ENCODE measurements around the gene FOXA1.

Gene FOXA1

DNA sequence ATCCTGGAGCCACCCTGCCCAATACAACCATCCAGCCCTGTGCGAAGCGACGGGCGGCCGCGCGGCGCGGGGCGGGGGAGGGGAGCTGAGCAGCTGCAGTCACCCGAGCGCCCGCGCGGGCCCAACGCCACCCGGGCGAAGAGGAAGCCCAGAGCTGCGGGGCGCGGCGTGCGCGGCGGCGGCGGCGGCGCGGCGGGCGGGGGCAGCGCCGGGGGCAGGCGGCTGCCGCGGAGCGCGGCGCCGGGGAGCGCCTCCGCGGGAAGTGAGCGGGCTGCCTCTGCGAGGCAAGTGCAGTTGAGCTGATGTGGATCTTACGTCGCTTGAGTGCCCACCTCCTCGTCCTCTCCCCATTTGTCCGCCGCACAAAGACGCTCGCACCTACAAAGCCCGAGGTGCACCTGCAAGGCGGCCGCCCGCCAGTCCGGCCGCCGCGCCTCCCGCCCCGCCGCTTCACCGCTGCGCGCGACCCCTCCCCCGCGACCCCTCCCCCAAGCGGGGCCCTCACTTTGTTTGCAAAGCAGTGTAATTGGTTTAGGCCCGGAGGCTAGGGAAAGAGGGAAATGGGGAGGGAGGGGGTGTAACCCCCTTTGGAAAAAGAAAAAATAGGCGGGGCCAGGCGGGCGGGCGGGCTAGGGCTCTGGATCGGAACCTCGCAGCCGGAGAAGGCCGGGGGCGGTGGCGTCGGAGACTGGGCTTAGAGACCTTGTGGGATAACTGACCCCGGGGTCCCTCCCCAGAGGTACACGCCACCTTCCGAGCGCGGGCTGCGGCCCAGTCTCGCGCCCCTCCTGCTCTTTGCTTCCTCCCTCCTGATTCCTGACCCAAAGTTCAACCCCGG is at the start of gene FOXA1, which contains the start of gene TTC6:
Gene FOXA1, minus strand, starts transcription at position 279 of the 838 bp plus-strand sequence. Its CDS starts 277 bp downstream, at position 2.
Gene TTC6, plus strand, starts transcription at position 659 of the 838 bp plus-strand sequence. CDS start 26,436 bp downstream, outside the sequence.
- TF ChIP-seq JUND (IDR thresholded peaks at IDR 0.05; ENCODE audit: low read depth), result no peak
- peak; percentile 95 to 97 for DNase-seq (ENCODE audit: low read depth in 1 of 2, low spot score in 1 of 2)
- in situ Hi-C loops (cut with HindIII; ENCODE audit: low pct_unique_long_range_greater_than_20kb, low sequenced_read_pairs), result no loop called here

DNA sequence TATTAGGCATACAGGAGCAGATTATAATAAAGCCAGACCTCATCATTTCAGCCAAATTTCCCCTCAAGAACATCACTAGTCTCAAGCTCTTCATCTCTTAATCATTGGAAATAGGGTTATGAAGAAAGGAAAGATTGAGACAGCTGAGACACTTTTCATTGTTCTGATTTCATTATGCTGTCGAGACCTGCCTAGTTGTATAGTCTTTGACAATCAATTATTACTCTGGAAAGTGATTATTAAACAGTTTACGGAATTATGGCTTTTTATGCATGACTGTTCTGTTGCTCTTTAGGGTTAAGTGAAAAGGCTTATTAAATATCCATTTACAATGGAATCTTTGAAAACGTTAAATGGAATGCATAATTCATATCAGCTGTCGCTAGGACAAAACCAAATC is 48.7 kb upstream of the FOXA1 start:
- no peak for TF ChIP-seq JUND (IDR thresholded peaks at IDR 0.05; ENCODE audit: low read depth)
- in situ Hi-C loops (cut with HindIII; ENCODE audit: low pct_unique_long_range_greater_than_20kb, low sequenced_read_pairs), result no loop called here

DNA sequence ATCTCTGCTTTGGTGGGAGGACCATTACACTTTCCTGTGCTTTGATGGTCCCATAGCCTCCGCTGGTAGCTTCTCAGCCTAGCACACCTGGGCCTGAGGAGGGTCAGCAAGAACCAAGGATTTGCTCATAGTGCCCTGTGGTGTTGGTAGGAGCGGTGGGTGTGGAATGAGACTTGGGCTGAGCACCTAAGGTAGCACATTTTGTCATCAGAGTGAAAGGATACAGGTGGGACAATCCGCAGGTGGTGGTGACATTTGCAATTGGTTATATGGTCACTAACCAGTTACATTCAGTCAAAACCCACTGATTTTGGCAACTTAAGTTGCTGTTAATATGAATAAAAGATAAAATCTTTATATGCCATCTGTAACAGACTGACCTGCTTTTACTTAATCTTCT is 47.1 kb upstream of the FOXA1 start:
- in situ Hi-C loops (cut with HindIII; ENCODE audit: low pct_unique_long_range_greater_than_20kb, low sequenced_read_pairs), result no loop called here
- no peak for TF ChIP-seq JUND (IDR thresholded peaks at IDR 0.05; ENCODE audit: low read depth)
- no peak for DNase-seq (ENCODE audit: low read depth in 1 of 2, low spot score in 1 of 2)

More for the DNA sequence above, 48.7 kb upstream of the FOXA1 start:
- no peak for DNase-seq (ENCODE audit: low read depth in 1 of 2, low spot score in 1 of 2)

DNA sequence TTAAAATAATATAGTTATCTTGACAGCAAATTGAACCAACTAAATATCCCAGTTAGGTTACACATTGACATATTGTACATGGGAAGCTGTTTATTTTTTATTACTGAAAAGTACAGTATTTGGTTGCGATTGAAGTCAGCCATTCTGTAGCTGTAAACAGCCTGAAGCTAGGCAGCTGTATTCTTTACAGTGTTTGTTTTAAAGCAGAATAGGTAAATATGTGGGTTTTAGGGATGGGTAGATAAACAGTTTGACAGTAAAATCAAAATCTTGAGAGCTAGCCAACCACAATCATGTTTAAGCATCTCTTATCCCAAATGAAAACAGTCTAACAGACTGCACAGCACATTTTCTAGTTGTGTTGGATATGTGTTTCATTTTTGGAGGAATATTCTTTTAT is 46.1 kb upstream of the FOXA1 start:
- in situ Hi-C loops (cut with HindIII; ENCODE audit: low pct_unique_long_range_greater_than_20kb, low sequenced_read_pairs), result no loop called here
- peak; percentile 89; the same call in 1 of the 2 replicates for TF ChIP-seq JUND (IDR thresholded peaks at IDR 0.05; ENCODE audit: low read depth)

DNA sequence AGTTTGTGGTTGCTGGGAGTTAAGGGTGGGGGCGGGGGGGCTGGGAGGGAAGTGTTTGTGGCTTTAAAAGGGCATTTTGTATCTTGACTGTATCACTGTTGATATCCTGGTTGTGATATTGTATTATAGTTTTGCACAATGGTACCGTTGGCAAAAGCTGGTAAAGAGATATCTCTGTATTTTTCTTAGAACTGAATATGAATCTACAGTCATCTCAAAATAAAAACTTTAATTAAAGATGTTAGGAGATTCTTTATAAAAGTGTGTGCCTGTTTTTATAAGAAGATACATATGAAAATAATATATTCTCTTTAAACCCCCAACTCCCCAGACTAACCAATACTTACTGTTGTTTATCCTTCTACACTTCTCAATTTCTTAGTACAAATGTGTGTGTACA is 43.5 kb upstream of the FOXA1 start:
- in situ Hi-C loops (cut with HindIII; ENCODE audit: low pct_unique_long_range_greater_than_20kb, low sequenced_read_pairs), result no loop called here

More for the DNA sequence above, 46.1 kb upstream of the FOXA1 start:
- peak in 1 of 2 experiments; percentile 87 for DNase-seq (ENCODE audit: low read depth in 1 of 2, low spot score in 1 of 2)

DNA sequence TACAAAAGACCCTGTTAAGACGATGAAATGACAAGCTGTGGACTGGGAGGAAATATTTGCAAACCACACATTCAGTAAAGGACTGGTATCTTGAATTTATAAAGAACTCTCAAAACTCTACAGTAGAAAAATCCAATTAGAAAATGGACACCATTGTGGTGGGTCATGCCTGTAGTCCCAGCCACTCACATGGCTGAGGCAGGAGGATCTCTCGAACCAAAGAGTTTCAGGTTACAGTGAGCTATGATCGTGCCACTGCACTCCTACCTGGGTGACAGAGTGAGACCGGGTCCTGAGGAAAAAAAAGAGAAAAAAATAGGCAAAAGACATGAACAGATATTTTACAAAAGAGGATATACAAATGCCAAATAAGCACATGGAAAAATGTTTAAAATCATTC is 42.3 kb upstream of the FOXA1 start:
- in situ Hi-C loops (cut with HindIII; ENCODE audit: low pct_unique_long_range_greater_than_20kb, low sequenced_read_pairs), result no loop called here
- TF ChIP-seq JUND (IDR thresholded peaks at IDR 0.05; ENCODE audit: low read depth), result no peak
- DNase-seq (ENCODE audit: low read depth in 1 of 2, low spot score in 1 of 2), result no peak

More for the DNA sequence above, 43.5 kb upstream of the FOXA1 start:
- DNase-seq (ENCODE audit: low read depth in 1 of 2, low spot score in 1 of 2), result no peak
- TF ChIP-seq JUND (IDR thresholded peaks at IDR 0.05; ENCODE audit: low read depth), result no peak

DNA sequence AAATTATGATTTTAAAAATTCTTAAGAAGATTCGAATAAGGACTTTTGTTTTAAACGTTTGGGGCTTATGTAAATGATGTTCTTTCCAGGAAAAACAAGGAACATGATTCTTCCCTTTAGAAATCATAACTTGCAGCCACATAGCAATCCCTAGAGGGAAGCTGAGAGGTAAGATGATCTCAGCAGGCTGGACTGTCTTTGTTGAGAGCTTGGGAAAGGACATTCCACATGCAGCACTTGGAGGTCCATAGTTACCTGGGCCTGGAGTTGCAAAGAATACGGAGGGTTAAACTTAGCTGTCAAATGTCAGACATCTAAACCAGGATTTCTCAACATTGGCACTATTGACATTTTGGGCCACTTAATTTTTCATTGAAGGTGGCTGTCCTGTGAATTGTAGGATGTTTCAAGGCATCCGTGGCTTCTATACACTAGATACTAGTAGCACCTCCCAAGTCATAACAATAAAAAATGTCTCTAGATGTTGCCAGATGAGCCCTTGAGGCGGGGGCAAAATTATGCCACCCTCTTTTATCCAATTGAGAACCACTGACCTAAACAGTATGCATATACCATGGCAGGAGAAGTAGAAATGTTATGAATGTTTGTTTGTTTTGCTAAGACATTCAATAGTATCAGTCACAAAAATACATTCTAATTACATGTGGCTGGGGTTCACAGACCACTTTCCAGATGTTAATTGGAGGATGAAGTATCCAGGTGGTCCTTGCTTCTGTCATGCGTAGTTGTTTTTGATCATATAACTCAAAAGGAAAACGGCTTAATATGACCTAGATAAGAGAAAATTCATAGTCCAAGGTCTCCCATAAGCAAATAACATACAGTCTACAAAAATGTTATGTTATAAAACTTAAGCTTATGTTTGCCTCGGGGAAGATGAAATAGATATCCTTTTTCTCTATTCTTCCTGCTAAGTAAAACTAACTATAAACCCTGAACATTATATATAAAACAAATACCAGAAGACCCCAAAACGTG is 30.8 kb upstream of the FOXA1 start:
- no peak for DNase-seq (ENCODE audit: low read depth in 1 of 2, low spot score in 1 of 2)
- TF ChIP-seq JUND (IDR thresholded peaks at IDR 0.05; ENCODE audit: low read depth), result no peak
- in situ Hi-C loops (cut with HindIII; ENCODE audit: low pct_unique_long_range_greater_than_20kb, low sequenced_read_pairs), result no loop called here

DNA sequence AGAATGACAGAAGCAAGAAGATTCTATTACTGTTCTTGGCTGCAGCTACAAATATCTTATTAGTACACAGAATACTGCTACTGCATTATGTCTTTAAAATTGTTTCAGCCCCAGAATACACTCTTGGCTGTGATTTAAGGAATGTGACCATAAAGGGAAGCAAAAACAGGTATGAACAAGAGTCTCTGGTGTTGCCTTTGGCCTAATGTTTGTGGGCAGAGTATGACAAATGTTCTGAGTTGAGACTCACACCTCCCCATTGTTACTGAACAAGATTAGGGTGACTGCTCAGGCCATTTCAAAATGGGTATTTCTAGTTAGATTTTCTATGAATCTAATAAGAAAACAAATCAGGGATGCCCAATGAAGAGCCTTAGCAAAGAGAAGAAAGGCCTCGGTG is 28.9 kb upstream of the FOXA1 start:
- no peak for TF ChIP-seq JUND (IDR thresholded peaks at IDR 0.05; ENCODE audit: low read depth)
- DNase-seq (ENCODE audit: low read depth in 1 of 2, low spot score in 1 of 2), result no peak
- in situ Hi-C loops (cut with HindIII; ENCODE audit: low pct_unique_long_range_greater_than_20kb, low sequenced_read_pairs), result no loop called here

DNA sequence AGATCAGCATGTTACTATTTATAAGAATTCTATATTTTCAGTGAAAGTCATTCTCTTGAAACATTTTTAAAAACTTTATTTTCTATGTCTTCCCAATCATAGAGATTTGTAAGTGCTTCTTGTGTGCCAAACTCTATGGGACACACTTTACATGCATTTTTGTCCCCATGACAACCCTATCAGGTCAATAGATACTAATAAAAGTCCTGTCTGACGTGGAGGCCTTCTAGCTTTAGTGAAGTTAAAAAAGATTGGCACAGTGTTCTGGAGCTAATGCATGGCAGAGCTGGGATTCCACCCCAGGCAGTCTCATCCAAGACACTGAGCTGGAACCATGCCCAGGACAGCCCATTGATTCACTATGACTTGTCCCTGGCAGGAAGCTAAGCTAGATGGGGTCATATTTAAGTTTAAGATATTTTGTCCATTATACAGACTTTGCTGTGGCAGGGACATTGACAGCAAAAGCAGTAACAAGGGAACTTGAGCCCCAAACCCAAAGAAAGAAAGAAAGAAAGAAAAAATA is 28.4 kb upstream of the FOXA1 start:
- in situ Hi-C loops (cut with HindIII; ENCODE audit: low pct_unique_long_range_greater_than_20kb, low sequenced_read_pairs), result no loop called here
- no peak for TF ChIP-seq JUND (IDR thresholded peaks at IDR 0.05; ENCODE audit: low read depth)
- DNase-seq (ENCODE audit: low read depth in 1 of 2, low spot score in 1 of 2), result peak in 1 of 2 experiments; percentile 64

DNA sequence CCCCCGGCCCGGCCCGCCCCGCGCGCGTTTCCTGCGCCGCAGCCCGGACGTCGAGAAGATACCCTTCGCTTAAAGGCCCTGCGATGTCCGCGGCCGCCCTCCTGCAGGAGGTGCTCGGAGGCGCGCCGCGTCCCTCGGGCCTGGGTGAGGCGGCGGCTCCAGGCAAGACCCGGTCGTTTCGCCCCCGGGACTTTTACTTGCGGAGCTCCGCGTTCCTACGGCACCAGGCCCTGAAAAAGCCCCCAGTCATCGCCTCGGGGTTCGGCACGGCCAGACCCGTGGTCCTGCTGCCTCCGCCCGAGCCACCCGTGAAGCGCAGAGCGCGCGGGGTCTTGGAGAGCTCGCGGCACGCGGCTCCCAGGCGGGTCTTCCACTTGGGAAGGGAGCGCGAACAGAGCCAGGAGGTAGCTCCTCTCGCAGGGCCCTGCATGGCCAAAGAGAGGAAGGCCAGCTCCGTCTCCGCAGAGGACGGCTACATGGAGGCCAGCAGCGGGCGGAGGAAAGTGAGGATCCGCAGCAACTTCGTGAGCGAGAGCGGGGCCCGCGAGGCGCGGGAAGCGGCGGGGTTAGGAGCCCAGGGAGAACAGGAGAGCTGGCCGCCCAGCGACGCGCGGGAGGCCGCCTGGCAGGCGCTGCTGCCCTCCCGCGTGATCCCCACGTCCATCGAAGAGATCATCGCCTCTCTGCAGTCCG is 27.3 kb upstream of the FOXA1 start:
- no peak for DNase-seq (ENCODE audit: low read depth in 1 of 2, low spot score in 1 of 2)
- in situ Hi-C loops (cut with HindIII; ENCODE audit: low pct_unique_long_range_greater_than_20kb, low sequenced_read_pairs), result no loop called here
- TF ChIP-seq JUND (IDR thresholded peaks at IDR 0.05; ENCODE audit: low read depth), result no peak

DNA sequence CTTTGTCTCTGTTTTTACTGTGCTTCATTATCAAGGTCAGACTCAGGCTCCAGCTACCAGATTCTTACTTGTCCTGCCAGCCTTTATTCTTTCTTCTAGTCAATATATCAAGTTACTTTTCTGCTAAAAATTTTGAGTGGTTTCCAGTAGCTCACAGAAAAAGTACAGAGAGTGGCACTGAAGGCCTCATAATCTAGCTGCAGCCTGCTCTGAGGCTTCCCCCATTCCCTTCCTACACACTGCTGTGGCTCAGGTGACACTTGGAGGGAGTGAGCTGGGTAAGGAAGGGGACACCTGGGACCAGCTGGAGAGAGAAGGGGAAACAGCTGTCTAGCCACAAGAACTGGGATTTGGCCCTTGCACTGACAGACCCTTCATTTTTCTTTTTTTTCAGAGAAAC is 25.8 kb upstream of the FOXA1 start:
- DNase-seq (ENCODE audit: low read depth in 1 of 2, low spot score in 1 of 2), result no peak
- in situ Hi-C loops (cut with HindIII; ENCODE audit: low pct_unique_long_range_greater_than_20kb, low sequenced_read_pairs), result no loop called here
- no peak for TF ChIP-seq JUND (IDR thresholded peaks at IDR 0.05; ENCODE audit: low read depth)

Measured in T47D (cell line).